GM20431 (cell line): ENCODE results near the gene ABCB9.

Experiments used
- in situ Hi-C: fragments of 300-500 bp; cut with MseI, MboI; formaldehyde crosslinking; loops from one replicate; pipeline ENCODE4 v1.15.0; 2020; ENCODE audit warnings: low sequenced_read_pairs; ENCODE audit not compliant: unreplicated experiment

ABCB9 gene

GRCh38 chr12:122995503-122996187 is 29.4 kb upstream of the ABCB9 start:
- in situ Hi-C loops = no loop called here

- in situ Hi-C loops = no loop called here
Observed at GRCh38 chr12:122994781-122995502, 28.7 kb upstream of the ABCB9 start.

GRCh38 chr12:122994140-122994675 is 27.9 kb upstream of the ABCB9 start:
- in situ Hi-C loops = no loop called here

- in situ Hi-C loops = no loop called here
Observed at GRCh38 chr12:122992386-122992785, 26.1 kb upstream of the ABCB9 start.

GRCh38 chr12:122991623-122992275 is 25.5 kb upstream of the ABCB9 start:
- in situ Hi-C loops = no loop called here

GRCh38 chr12:122990961-122991622 is 24.8 kb upstream of the ABCB9 start:
- in situ Hi-C loops = no loop called here

GRCh38 chr12:122990561-122990960 is 24.3 kb upstream of the ABCB9 start:
- in situ Hi-C loops = no loop called here

GRCh38 chr12:122989874-122990419 is 23.7 kb upstream of the ABCB9 start:
- in situ Hi-C loops = no loop called here

GRCh38 chr12:122989225-122989839 is 23.1 kb upstream of the ABCB9 start:
- in situ Hi-C loops = no loop called here

GRCh38 chr12:122988612-122989212 is 22.4 kb upstream of the ABCB9 start:
- in situ Hi-C loops = no loop called here

- in situ Hi-C loops = no loop called here
Observed at GRCh38 chr12:122988036-122988435, 21.8 kb upstream of the ABCB9 start.

- in situ Hi-C loops = no loop called here
Observed at GRCh38 chr12:122987086-122987951, 21.1 kb upstream of the ABCB9 start.

- in situ Hi-C loops = no loop called here
Observed at GRCh38 chr12:122986258-122986871, 20.1 kb upstream of the ABCB9 start.

GRCh38 chr12:122985338-122986257 is 19.3 kb upstream of the ABCB9 start:
- in situ Hi-C loops = no loop called here

- in situ Hi-C loops = no loop called here
Observed at GRCh38 chr12:122984612-122985337, 18.5 kb upstream of the ABCB9 start.

- in situ Hi-C loops = no loop called here
Observed at GRCh38 chr12:122983789-122984515, 17.7 kb upstream of the ABCB9 start.
